Muscle layer of duodenum (tissue), 2 donors: ENCODE results near the gene AQP10.

Experiments
- H3K27ac ChIP-seq: one replicate; pipeline ENCODE4 v1.7.0; 2013; ENCODE audit warnings: mild to moderate bottlenecking, low read length
- H3K27me3 ChIP-seq: one replicate; pipeline ENCODE4 v1.7.0; 2013; ENCODE audit warnings: low read depth, mild to moderate bottlenecking, control low read depth, low read length
- H3K36me3 ChIP-seq, 2 donors: one replicate each; pipeline ENCODE4 v1.7.0; 2013; ENCODE audit warnings: low read length in 2 of 2, control low read depth in 1 of 2, mild to moderate bottlenecking in 1 of 2; ENCODE audit not compliant: insufficient read depth in 2 of 2, control insufficient read depth in 1 of 2
- H3K4me1 ChIP-seq, 2 donors: one replicate each; pipeline ENCODE4 v1.7.0; 2013; ENCODE audit warnings: low read length in 2 of 2, mild to moderate bottlenecking in 2 of 2, control low read depth in 1 of 2, moderate library complexity in 1 of 2; ENCODE audit not compliant: insufficient read depth in 2 of 2, control insufficient read depth in 1 of 2
- H3K4me3 ChIP-seq, 2 donors: one replicate each; pipeline ENCODE4 v1.7.0; 2013; ENCODE audit warnings: low read length in 2 of 2, low read depth in 1 of 2, mild to moderate bottlenecking in 1 of 2
- H3K9me3 ChIP-seq, 2 donors: one replicate each; pipeline ENCODE4 v1.7.0; 2013; ENCODE audit warnings: low read length in 2 of 2, control low read depth in 1 of 2, mild to moderate bottlenecking in 1 of 2; ENCODE audit not compliant: control insufficient read depth in 1 of 2
- donor health status: healthy.

Gene AQP10

DNA sequence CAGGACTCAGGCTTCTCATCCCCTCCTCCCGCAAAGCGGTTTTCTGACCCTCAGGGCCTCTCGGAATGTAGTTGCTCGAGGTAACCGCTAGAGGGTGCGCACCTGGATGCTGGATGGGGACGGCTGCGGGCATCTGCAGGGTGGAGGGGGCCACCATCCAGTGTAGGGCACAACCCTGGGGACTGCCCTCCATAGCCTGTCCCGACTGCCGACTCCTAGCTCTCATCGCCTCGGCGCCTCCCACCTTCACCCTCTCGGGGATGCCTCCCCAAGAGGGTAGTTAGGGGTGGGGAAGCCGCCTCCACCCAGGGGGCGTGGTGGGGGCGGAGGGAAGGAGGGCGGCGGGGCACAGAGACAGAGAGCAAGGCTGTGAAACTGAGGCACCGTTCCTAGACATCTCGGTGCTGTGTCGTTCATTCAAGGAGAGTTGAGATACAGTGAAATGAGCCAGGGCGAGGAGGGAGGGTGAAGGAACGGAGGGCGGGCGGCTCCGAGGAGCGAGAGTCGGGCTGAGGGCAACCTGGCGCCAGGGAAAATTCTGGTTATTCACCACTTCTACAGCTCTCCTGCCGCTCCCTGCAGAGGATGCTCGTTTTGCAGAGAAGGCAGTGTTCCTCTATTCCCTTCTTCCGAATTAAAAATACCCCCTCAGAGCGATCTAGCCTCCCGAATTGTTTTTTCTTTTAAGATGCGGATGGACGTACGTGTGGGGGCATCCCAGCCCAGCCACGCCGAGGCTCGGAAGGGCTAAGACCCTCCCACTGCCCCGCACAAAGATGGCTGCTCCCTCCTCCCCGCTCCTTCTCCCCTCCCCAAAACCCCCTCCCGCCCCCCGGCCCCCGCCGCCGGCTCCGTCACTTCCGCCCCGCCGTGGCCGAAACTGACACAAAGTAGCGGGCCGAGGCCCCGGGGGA, 4.0 kb downstream of the AQP10 start, which contains the start of gene ATP8B2:
ATP8B2 (plus strand) TSS at position 857 of the 914 bp plus-strand sequence. CDS start 2,617 bp downstream, outside the sequence.
- Histone ChIP-seq H3K9me3 (no peaks in the 10 kb centered on the region), H3K27me3 (peaks cover 6% of the 10 kb centered on the region), H3K36me3 (peaks cover 0 to 9% of the 10 kb centered on the region in 2 donors), H3K27ac (peak within 1 kb of the TSS; percentile 92), H3K4me1 (peaks cover 18 to 35% of the 10 kb centered on the region in 2 donors), H3K4me3 (peak within 1 kb of the TSS; percentile 83 to 92)

DNA sequence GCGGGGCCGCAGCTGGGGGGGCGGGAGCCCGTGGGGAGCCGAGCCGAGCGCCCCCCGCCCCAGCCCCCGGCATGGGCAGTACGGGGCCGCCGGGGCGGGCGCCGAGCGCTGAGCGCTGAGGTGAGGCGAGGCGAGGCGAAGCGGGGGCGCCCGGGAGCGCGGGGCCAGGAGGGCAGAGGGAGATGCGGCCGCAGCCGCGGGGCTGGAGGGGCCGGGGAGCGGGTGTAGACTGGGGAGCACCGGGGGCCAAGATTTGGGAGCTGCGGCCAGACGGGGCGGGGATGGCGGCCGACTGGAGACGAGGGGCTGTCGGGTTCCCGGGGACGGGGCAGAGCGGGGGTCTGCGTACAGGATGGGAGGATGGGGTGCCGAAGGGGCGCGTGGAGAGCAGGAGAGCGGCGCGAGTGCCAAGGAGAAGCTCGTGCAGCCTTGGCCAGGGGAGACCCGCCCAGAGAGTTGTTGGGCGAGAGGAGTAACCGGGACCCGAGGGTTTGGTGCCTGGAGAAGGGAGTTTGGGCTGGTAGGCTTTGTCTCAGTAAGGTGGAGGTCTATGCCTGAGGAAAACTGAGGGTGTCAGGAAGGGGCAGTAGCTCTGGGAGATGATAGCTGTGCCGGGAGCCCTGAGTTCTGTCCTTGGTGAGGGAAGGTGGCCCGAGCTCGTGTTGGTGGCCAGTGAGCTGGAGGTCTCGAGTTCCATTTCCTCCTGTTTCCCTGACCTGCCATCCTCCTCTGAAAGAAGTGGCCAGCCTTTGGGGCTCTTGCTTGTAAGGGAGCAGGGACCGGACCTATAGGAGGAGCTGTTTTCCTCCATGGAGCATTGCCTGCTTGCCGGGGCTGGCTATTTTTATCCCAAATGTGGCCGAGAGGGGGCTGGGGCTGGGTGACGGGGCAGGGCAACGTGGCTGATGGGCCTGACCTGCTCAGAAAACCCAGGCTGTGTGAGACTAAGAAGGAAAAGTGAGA, 5.0 kb downstream of the AQP10 start:
- Histone ChIP-seq H3K27me3 (peaks cover 6% of the 10 kb centered on the region), H3K4me3 (peak overlapping the region; percentile 81 to 92), H3K27ac (peak overlapping the region; percentile 92), H3K9me3 (no peaks in the 10 kb centered on the region), H3K4me1 (peaks cover 18 to 35% of the 10 kb centered on the region in 2 donors), H3K36me3 (peaks cover 0 to 9% of the 10 kb centered on the region in 2 donors)

DNA sequence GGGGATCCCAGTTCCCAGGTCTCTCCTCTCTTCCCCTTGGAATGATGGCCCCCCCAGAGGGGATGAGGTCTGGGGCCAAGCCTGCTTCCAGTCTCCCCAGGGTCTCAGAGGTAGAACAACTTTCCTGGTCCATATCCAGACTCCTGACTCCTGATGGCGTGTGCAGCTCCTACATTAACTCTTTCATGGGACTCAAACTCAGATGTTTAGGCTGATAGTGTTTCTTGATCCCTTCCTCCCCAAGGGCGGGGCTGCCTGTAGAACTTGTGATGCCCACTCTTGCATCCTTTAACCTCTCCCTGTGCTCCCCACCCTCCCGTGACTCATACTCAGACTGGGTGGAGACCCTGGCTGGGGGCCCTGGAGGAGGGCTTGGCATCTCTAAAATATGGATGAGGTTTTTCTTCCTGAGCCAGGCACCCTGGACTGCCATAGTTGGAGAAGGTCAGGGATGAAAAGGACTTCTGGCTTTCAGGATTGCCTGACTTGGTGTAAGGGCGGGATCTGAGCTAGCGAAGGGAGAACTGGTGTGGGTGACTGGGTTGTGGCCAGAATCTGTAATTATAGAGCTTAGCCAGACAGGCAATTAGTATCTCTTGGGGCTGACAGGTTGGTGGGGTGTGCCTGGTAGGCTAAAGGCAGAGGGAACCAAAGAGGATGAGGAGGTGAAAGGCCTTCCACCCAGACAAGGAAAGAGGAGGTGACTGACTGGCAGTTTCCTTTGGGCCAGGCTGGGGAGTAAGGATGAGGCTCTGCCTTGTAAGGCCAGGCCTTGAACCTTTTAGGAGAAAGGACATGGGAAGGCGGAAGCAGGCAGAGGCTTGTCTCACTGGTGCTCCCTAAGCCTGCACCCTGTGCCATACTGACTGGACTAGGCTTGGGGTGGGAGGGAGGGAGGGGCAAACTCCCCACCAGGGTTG, 5.9 kb downstream of the AQP10 start:
- Histone ChIP-seq H3K27me3 (peaks cover 6% of the 10 kb centered on the region), H3K36me3 (peaks cover 8 to 17% of the 10 kb centered on the region in 2 donors), H3K9me3 (no peaks in the 10 kb centered on the region), H3K4me1 (peaks cover 18 to 35% of the 10 kb centered on the region in 2 donors), H3K27ac (peak overlapping the region; percentile 92), H3K4me3 (peak overlapping the region; percentile 81 to 92)

DNA sequence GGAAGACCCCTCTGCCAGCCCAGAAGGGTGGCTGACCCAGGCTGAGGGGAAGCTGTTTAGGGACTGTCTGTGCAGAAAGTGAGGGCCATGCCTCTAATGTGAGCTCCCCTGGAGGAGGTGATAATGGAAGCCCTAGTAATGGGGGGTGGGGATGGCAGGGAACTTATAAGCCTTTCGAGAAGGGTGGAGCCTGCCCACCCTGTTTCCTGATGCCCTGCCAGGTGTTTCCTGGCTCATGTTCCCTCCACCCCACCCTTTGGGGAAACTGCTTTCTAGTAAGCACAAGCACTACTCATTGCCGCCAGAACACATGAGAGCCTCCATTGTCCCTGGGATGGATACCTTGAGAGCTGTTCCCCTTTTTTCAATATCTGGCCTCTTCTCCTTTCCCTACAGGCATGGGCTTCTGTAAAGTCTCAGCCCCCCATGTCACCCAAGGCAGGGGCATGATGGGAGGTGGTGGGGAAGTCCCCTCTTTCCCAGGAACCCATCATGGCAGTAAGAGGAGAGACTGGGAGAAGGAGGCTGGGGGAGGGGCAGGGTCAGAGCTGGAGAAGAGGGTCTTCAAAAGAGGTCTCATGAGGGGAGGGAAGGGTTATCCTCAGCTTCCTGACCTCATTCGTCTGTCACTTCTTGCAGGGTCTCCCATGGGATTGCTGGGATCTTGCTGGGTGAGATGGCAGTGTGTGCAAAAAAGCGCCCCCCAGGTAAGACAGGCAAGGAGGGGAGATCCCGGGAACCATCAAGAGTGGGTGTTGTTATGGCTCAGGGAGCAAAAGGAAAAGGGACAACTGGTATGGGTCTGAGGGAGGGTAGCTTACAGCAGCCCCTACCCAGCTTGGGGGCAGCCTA, 6.8 kb downstream of the AQP10 start:
- peaks cover 14 to 26% of the 10 kb centered on the region in 2 donors for H3K36me3 ChIP-seq
- H3K27ac ChIP-seq: peak overlapping the region; percentile 63
- peak overlapping the region; percentile 53 to 54 for H3K4me3 ChIP-seq
- peaks cover 18 to 35% of the 10 kb centered on the region in 2 donors for H3K4me1 ChIP-seq
- H3K9me3 ChIP-seq: no peaks in the 10 kb centered on the region
- H3K27me3 ChIP-seq: peaks cover 6% of the 10 kb centered on the region

DNA sequence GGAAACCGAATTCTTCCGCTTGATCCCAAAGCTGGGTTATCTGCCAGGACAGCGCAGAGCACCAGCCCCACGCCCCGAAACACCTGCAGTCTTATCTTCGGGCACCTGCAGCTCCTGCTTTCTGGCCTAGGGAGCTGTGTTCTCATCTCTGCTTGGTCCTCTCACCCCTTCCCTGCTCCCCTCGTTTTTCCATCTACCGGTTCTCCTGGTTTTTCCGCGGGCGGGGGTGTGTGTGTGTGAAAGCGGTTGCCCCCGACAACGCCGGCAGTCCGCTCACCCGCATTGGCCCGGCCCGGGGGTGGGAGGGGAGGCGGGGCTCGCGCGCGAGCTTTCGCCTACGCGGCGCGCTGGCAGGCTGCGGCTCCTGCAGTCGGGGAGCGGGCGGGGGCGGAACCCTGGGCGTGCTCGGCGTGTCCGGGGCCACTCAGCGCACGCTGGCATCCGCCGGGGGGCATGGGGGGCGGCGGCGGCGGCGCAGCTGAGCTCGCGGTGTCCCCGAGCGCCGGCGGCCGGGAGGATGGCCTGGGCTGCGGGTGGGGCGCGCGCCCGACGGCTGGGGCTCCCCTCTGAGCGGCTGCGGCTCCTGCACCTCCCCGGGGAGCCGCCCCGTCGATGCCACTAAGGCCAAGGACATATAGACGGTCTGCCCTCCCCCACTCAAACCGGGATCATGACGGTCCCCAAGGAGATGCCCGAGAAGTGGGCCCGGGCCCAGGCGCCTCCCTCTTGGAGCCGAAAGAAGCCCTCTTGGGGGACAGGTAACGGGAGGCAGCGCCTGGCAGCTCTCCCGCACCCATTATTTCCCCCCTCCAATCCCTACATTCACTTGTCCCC, 7.6 kb downstream of the AQP10 start:
- peaks cover 18 to 35% of the 10 kb centered on the region in 2 donors for H3K4me1 ChIP-seq

DNA sequence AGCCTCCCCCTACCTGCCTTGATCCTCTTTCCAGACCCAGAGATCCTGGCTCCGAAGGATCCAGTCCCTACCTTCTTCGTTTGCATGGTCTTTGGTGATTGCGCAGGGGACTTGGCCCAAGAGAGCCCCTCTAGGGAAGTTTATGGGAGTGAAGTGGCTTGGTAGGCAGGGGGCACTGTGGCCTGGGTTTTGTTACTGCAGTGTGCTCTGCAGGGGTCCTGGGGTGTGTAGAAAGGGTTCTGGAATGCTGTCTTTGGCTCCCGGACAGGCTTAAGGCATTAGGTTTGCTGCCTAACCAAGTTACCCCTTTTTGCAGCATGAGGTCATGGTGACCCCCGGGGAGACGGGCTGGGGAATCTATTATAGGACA, 8.2 kb downstream of the AQP10 start:
- Histone ChIP-seq H3K4me3 (peak overlapping the region; percentile 37 to 54), H3K36me3 (peaks cover 14 to 28% of the 10 kb centered on the region in 2 donors), H3K27me3 (peaks cover 6% of the 10 kb centered on the region), H3K27ac (peak overlapping the region; percentile 40), H3K9me3 (no peaks in the 10 kb centered on the region), H3K4me1 (peaks cover 20 to 39% of the 10 kb centered on the region in 2 donors)

More for the DNA sequence above, 7.6 kb downstream of the AQP10 start:
- H3K27me3 ChIP-seq: peaks cover 6% of the 10 kb centered on the region
- peaks cover 14 to 26% of the 10 kb centered on the region in 2 donors for H3K36me3 ChIP-seq
- H3K4me3 ChIP-seq: peak overlapping the region; percentile 53 to 54
- H3K27ac ChIP-seq: peak overlapping the region; percentile 63
- H3K9me3 ChIP-seq: no peaks in the 10 kb centered on the region

DNA sequence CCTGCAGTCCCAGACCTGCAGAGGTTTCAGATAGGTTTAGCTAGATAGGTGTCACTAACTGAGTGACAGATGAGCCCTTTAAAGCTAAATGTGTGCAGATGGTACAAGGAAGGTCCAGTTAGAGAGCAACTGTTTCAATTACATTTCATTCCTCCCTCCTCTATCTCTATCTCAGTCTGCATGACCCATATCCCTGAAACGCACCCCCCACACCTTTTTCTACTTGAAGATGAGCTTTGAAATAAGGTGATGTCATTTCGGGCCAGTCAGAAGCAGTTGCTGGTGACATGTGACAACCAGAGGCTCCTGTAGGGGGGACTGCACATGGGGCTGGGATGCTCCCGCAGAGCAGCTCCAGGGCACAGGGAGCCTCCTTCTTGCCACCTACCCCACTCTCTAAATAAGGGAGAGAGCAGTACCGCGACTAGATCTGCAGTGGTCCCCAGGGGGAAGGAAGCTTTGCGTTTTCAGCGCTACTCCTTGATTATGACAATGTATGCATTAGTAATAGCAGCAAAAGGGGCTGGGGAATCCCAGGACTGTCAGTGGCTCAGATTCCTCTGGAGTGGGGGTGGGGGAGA, 8.7 kb downstream of the AQP10 start:
- peak overlapping the region; percentile 40 for H3K27ac ChIP-seq
- no peak overlapping the region for H3K4me3 ChIP-seq
- H3K27me3 ChIP-seq: peaks cover 6% of the 10 kb centered on the region
- H3K9me3 ChIP-seq: no peaks in the 10 kb centered on the region
- H3K4me1 ChIP-seq: peaks cover 25 to 44% of the 10 kb centered on the region in 2 donors
- H3K36me3 ChIP-seq: peaks cover 18 to 32% of the 10 kb centered on the region in 2 donors

DNA sequence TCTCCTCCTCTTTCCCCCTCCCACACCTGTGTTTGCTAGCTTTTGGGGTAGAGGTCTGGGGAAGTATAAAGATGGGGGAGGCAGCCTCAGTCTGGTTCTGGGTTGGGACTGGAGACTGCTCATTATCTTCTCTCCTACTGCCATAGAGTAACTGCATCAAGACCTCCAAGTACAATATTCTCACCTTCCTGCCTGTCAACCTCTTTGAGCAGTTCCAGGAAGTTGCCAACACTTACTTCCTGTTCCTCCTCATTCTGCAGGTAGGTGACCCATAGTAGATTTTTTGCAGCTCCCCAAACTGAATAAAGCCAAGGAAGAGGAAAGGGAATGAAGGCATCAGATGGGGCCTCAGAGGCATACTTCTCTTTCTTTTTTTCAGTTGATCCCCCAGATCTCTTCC, 9.8 kb downstream of the AQP10 start:
- Histone ChIP-seq H3K4me1 (peaks cover 28 to 52% of the 10 kb centered on the region in 2 donors), H3K9me3 (no peaks in the 10 kb centered on the region), H3K4me3 (no peak overlapping the region), H3K27ac (no peak overlapping the region), H3K27me3 (peaks cover 6% of the 10 kb centered on the region), H3K36me3 (peaks cover 20 to 32% of the 10 kb centered on the region in 2 donors)
